HCT116 (cell line): ENCODE results near the gene PCSK2. TPM values are rescaled to one million over a fixed set of nuclear protein-coding genes. Genes with fewer than 3 reads are reported as not detected.

Experiments
- ATAC-seq: fragments of 200-7000 bp; cut with Tn5 transposase; 2 replicates; pipeline ENCODE4 v1.9.1; 2020; ENCODE audit warnings: mild to moderate bottlenecking, moderate library complexity
- BruUV-seq: library from RNA; stranded (reverse); fragments of 400-500 nt; replicated peaks from 2 replicates; lab custom pipeline; 2021; lab: Mats Ljungman, UMichigan
- CTCF ChIA-PET: fragments of 300-600 bp; sonication (Branson Sonifier 250); formaldehyde crosslinking; loops from one replicate; lab custom pipeline; 2021; ENCODE audit warnings: antibody characterized with exemption; lab: Charles Lee
- POLR2A ChIA-PET: fragments of 300-600, 350-600 bp; sonication (Branson Sonifier 250); formaldehyde crosslinking; loops from one replicate; lab custom pipeline; 2021; ENCODE audit warnings: antibody characterized with exemption; lab: Charles Lee
- RAD21 ChIA-PET, 2 experiments: fragments of 300-600 bp; sonication (Branson Sonifier 250); formaldehyde crosslinking; loops; one replicate each; lab custom pipeline; 2023; ENCODE audit warnings: low total read pairs in 2 of 2; ENCODE audit not compliant: uncharacterized antibody in 2 of 2, unreplicated experiment in 2 of 2, low non-redundant PET in 1 of 2; lab: Charles Lee
- DNase-seq: peaks from one replicate; pipeline ENCODE4 v3.0.0-alpha.2; 2010; ENCODE audit warnings: low read depth, low spot score
- H2AFZ ChIP-seq: fragments of 200-600 bp; shearing (Covaris generic), sonication (generic); 2 replicates; pipeline ENCODE4 v1.6.1; 2017; ENCODE audit warnings: low read depth, mixed run types, mixed read lengths, antibody characterized with exemption, low read length; ENCODE audit not compliant: poor library complexity, severe bottlenecking
- H3K27ac ChIP-seq: 2 replicates; pipeline ENCODE4 v1.5.1; 2012; ENCODE audit warnings: low read depth, low read length
- H3K27me3 ChIP-seq: fragments of 200-600 bp; sonication (generic); 2 replicates; pipeline ENCODE4 v1.6.1; 2016; ENCODE audit warnings: mixed run types, low read length, mixed read lengths; ENCODE audit not compliant: insufficient read depth
- H3K36me3 ChIP-seq, 2 experiments: fragments of 200-500 bp in 1 of 2; fragments of 200-600 bp in 1 of 2; sonication (Bioruptor generic) in 1 of 2; sonication (generic) in 1 of 2; 2 replicates each; pipeline versions ENCODE4 v1.5.1 to v1.6.1; 2014 to 2016; ENCODE audit warnings: low read length in 2 of 2, inconsistent platforms in 1 of 2, mixed read lengths in 1 of 2, mixed run types in 1 of 2; ENCODE audit not compliant: insufficient read depth in 2 of 2, control insufficient read depth in 1 of 2
- H3K4me1 ChIP-seq, 2 experiments: fragments of 200-600 bp in 1 of 2; sonication (generic) in 1 of 2; 2 replicates each; pipeline versions ENCODE4 v1.5.1 to v1.6.1; 2012 to 2017; ENCODE audit warnings: low read length in 2 of 2, inconsistent platforms in 1 of 2, mild to moderate bottlenecking in 1 of 2, mixed read lengths in 1 of 2, mixed run types in 1 of 2, moderate library complexity in 1 of 2; ENCODE audit not compliant: insufficient read depth in 2 of 2, control insufficient read depth in 1 of 2
- H3K4me2 ChIP-seq: fragments of 200-600 bp; sonication (generic); 2 replicates; pipeline ENCODE4 v1.6.1; 2017; ENCODE audit warnings: mixed run types, low read length, mixed read lengths
- H3K4me3 ChIP-seq, 2 experiments: fragments of 200-600 bp in 1 of 2; sonication (generic) in 1 of 2; replicated peaks in 1 of 2; 2 replicates each; pipeline ENCODE4 v1.5.1; 2011 to 2016; ENCODE audit warnings: low read length in 2 of 2, control low read depth in 1 of 2, low read depth in 1 of 2, mild to moderate bottlenecking in 1 of 2, mixed read lengths in 1 of 2, mixed run types in 1 of 2
- H3K79me2 ChIP-seq: fragments of 200-600 bp; sonication (generic); 2 replicates; pipeline ENCODE4 v1.6.1; 2017; ENCODE audit warnings: mild to moderate bottlenecking, mixed run types, low read length, moderate library complexity, mixed read lengths; ENCODE audit not compliant: insufficient read depth
- H3K9ac ChIP-seq: fragments of 200-600 bp; sonication (generic); 2 replicates; pipeline ENCODE4 v1.6.1; 2016; ENCODE audit warnings: low read length, mixed read lengths
- H3K9me2 ChIP-seq: fragments of 200-600 bp; sonication (generic), shearing (Covaris generic); 2 replicates; pipeline ENCODE4 v1.6.1; 2017; ENCODE audit warnings: mixed run types, mild to moderate bottlenecking, moderate library complexity; ENCODE audit not compliant: insufficient read depth
- H3K9me3 ChIP-seq, 2 experiments: fragments of 200-500 bp in 1 of 2; fragments of 200-600 bp in 1 of 2; sonication (Bioruptor generic) in 1 of 2; sonication (generic) in 1 of 2; 2 replicates each; pipeline ENCODE4 v1.6.1; 2014 to 2017; ENCODE audit warnings: low read length in 2 of 2, mixed read lengths in 2 of 2, inconsistent platforms in 1 of 2, low read depth in 1 of 2, mild to moderate bottlenecking in 1 of 2, mixed run types in 1 of 2, moderate library complexity in 1 of 2; ENCODE audit not compliant: control insufficient read depth in 1 of 2, insufficient read depth in 1 of 2
- H4K20me1 ChIP-seq: fragments of 200-600 bp; sonication (generic), shearing (Covaris generic); 2 replicates; pipeline ENCODE4 v1.6.1; 2017; ENCODE audit warnings: mixed run types, mild to moderate bottlenecking, moderate library complexity; ENCODE audit not compliant: insufficient read depth
- ATF3 ChIP-seq: IDR thresholded peaks from 2 replicates; pipeline ENCODE4 v1.6.1; 2012
- CEBPB ChIP-seq: IDR thresholded peaks from 2 replicates; pipeline ENCODE4 v1.6.1; 2012; ENCODE audit warnings: low read depth
- EGR1 ChIP-seq: IDR thresholded peaks from 2 replicates; pipeline ENCODE4 v1.6.1; 2012; ENCODE audit warnings: low read depth
- JUND ChIP-seq: IDR thresholded peaks from 2 replicates; pipeline ENCODE4 v1.6.1; 2012
- RAD21 ChIP-seq: IDR thresholded peaks from 2 replicates; pipeline ENCODE4 v1.6.1; 2012; ENCODE audit warnings: low read depth, mild to moderate bottlenecking
- ZBTB33 ChIP-seq: IDR thresholded peaks from 2 replicates; pipeline ENCODE4 v1.6.1; 2011; ENCODE audit warnings: mild to moderate bottlenecking, low read length, moderate library complexity; ENCODE audit not compliant: insufficient replicate concordance; ENCODE audit errors: extremely low read depth
- intact Hi-C: fragments of 100-400 bp; cut with micrococcal nuclease; formaldehyde crosslinking; loops from 2 replicates; pipeline ENCODE4 v1.10.0; 2022
- total RNA-seq: library from RNA; stranded (reverse); gene quantifications from one replicate; pipeline ENCODE4 v1.2.1, GENCODE V29; 2021; ENCODE audit not compliant: unreplicated experiment
- TF ChIP-seq, protein P1 (sequence below), 3 experiments: fragments of 200-600 bp in 1 of 3; sonication (generic) in 1 of 3; IDR thresholded peaks in 2 of 3; conservative IDR thresholded peaks in 1 of 3; 2 replicates each; pipeline ENCODE4 v1.5.1; 2012 to 2017; ENCODE audit warnings: low read depth in 2 of 3, low read length in 2 of 3, antibody characterized with exemption in 1 of 3, borderline replicate concordance in 1 of 3, control low read depth in 1 of 3, mild to moderate bottlenecking in 1 of 3, mixed read lengths in 1 of 3, mixed run types in 1 of 3, moderate library complexity in 1 of 3; ENCODE audit not compliant: insufficient read depth in 1 of 3

The PCSK2 gene
- total RNA-seq, 1 experiment from 2014 or later = not detected

- TF ChIP-seq ZBTB33 = no peak
- no peak for TF ChIP-seq EGR1
- no peak for TF ChIP-seq ATF3
- TF ChIP-seq RAD21 = no peak
- no peak for TF ChIP-seq CEBPB
These were observed 55.7 kb downstream of the PCSK2 start (continued) for GRCh38 chr20:17282501-17282900.

GRCh38 chr20:17287503-17287902 lies 60.7 kb downstream of the PCSK2 start:
- Histone ChIP-seq H3K4me3 (no peak overlapping the region), H3K9me2 (no peaks in the 10 kb centered on the region), H4K20me1 (no peaks in the 10 kb centered on the region), H3K79me2 (no peaks in the 10 kb centered on the region), H3K27me3 (peaks cover 19% of the 10 kb centered on the region), H3K4me2 (no peak overlapping the region), H3K9ac (no peak overlapping the region), H3K4me1 (no peaks in the 10 kb centered on the region), H3K9me3 (no peaks in the 10 kb centered on the region), H3K36me3 (no peaks in the 10 kb centered on the region), H2AFZ (no peak overlapping the region), H3K27ac (no peak overlapping the region)
- POLR2A ChIA-PET = no interaction called here
- no peak for ATAC-seq
- CTCF ChIA-PET = interaction anchor here (0.7 to 1.3 kb wide), 2 partner anchors 10 to 443 kb away, joined by 3 to 6 read pairs; no protein-coding TSS in a partner anchor
- DNase-seq = no peak
- no TSS peak for BruUV-seq
- TF ChIP-seq, protein P1, sequence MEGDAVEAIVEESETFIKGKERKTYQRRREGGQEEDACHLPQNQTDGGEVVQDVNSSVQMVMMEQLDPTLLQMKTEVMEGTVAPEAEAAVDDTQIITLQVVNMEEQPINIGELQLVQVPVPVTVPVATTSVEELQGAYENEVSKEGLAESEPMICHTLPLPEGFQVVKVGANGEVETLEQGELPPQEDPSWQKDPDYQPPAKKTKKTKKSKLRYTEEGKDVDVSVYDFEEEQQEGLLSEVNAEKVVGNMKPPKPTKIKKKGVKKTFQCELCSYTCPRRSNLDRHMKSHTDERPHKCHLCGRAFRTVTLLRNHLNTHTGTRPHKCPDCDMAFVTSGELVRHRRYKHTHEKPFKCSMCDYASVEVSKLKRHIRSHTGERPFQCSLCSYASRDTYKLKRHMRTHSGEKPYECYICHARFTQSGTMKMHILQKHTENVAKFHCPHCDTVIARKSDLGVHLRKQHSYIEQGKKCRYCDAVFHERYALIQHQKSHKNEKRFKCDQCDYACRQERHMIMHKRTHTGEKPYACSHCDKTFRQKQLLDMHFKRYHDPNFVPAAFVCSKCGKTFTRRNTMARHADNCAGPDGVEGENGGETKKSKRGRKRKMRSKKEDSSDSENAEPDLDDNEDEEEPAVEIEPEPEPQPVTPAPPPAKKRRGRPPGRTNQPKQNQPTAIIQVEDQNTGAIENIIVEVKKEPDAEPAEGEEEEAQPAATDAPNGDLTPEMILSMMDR (IDR thresholded peaks at IDR 0.05 in 2 of 3, conservative IDR thresholded peaks at IDR 0.05 in 1 of 3; ENCODE audit: borderline replicate concordance in 1 of 3, insufficient read depth in 1 of 3, low read depth in 2 of 3, low read length in 2 of 3) = peak in 2 of 3 experiments; percentile 52 to 59; a peak in 4 of 6 replicates
- TF ChIP-seq JUND = no peak
- intact Hi-C loops = no loop called here
- RAD21 ChIA-PET = no interaction called here
